Mucosa of rectum (tissue), 2 donors: ENCODE data around the gene CAGE1.

Experiments
- H3K27ac ChIP-seq, 2 donors: one replicate each; pipeline ENCODE4 v1.7.0; 2013; ENCODE audit warnings: inconsistent platforms in 2 of 2, low read depth in 2 of 2, low read length in 2 of 2
- H3K27me3 ChIP-seq, 2 donors: one replicate each; pipeline ENCODE4 v1.7.0; 2013; ENCODE audit warnings: low read length in 2 of 2; ENCODE audit not compliant: control insufficient read depth in 2 of 2, insufficient read depth in 2 of 2
- H3K36me3 ChIP-seq, 2 donors: one replicate each; pipeline ENCODE4 v1.7.0; 2013; ENCODE audit warnings: low read length in 2 of 2; ENCODE audit not compliant: control insufficient read depth in 2 of 2, insufficient read depth in 2 of 2
- H3K4me1 ChIP-seq, 2 donors: one replicate each; pipeline ENCODE4 v1.7.0; 2013; ENCODE audit warnings: low read length in 2 of 2, mild to moderate bottlenecking in 1 of 2; ENCODE audit not compliant: control insufficient read depth in 2 of 2, insufficient read depth in 2 of 2
- H3K4me3 ChIP-seq, 2 donors: one replicate each; pipeline ENCODE4 v1.7.0; 2013; ENCODE audit warnings: low read length in 2 of 2
- H3K9ac ChIP-seq, 2 donors: one replicate each; pipeline ENCODE4 v1.7.0; 2013; ENCODE audit warnings: low read length in 2 of 2, low read depth in 1 of 2, mild to moderate bottlenecking in 1 of 2
- H3K9me3 ChIP-seq, 2 donors: one replicate each; pipeline ENCODE4 v1.7.0; 2013; ENCODE audit warnings: low read length in 2 of 2; ENCODE audit not compliant: control insufficient read depth in 2 of 2
- donor health status: healthy.
- donor health status: Normal muscosa, but diverticular disease.

The CAGE1 gene

DNA sequence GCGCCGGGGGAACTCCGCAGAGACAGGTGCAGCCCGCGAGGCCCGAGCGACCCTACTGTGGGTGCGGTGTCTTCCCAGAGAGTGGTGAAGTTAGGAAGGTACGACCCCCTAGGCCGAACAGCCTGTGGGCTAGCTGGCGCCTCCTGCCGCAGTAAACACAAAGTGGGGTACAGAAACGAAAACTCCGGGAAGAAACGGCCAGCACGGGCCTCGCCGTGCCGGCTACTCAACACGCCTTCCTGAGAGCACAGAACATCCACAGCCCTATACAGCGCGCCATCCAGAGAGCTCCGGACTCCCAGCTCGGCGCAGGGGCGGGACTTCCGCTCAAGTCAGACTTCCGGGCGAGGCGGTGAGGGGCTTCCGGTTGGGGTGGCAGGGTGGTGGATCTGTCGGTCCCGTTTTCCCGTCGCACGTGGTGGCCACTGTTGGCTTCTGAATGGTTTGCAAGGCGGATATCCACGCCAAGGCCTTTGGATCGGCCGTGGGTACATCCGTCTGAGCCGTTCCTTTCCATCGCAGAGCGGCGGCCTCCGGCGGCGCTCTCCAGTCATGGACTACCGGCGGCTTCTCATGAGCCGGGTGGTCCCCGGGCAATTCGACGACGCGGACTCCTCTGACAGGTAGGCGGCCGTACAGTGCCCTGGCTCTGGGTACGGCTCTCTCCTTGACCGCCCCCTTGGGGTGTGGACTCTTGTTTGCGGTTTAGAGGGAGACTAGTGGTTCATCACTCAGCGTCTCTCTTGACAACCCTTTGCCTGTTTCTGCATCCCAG is at the start of gene CAGE1, which contains the start of gene RIOK1:
Gene CAGE1, minus strand, starts transcription at position 292 of the 775 bp plus-strand sequence. CDS start 2,569 bp downstream, outside the sequence.
Gene RIOK1, plus strand, starts transcription at position 358 of the 775 bp plus-strand sequence. Its CDS starts 195 bp downstream, at position 553.
- H3K9ac ChIP-seq: peak within 1 kb of the TSS; percentile 87 to 97
- H3K9me3 ChIP-seq: no peaks in the 10 kb centered on the region
- peak within 1 kb of the TSS; percentile 96 to 97 for H3K4me3 ChIP-seq
- peak within 1 kb of the TSS; percentile 97 to 99 for H3K27ac ChIP-seq
- H3K27me3 ChIP-seq: no peaks in the 10 kb centered on the region
- peaks cover 4 to 12% of the 10 kb centered on the region in 2 donors for H3K36me3 ChIP-seq
- H3K4me1 ChIP-seq: peaks cover 11 to 18% of the 10 kb centered on the region in 2 donors

DNA sequence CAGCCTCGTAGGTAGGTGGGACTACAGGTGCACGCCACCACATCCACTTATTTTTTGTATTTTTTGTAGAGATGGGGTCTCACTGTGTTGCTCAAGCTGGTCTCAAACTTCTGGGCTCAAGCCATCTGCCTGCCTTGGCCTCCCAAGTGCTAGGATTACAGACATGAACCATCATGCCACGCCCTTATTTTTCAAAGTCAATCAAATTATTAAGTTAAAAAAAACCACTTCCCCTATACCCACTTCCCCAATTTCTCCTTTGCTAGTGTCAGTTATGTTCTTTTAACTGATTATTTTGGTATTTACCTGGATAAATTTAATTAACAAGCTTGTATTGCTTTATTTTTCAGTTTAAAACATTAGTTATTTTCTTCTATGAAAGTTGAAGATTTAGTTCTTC is 49.7 kb upstream of the CAGE1 start:
- H3K27me3 ChIP-seq: no peaks in the 10 kb centered on the region
- no peak overlapping the region for H3K9ac ChIP-seq
- H3K4me3 ChIP-seq: no peak overlapping the region
- H3K4me1 ChIP-seq: no peaks in the 10 kb centered on the region
- no peak overlapping the region for H3K27ac ChIP-seq
- H3K9me3 ChIP-seq: no peaks in the 10 kb centered on the region
- H3K36me3 ChIP-seq: no peaks in the 10 kb centered on the region

DNA sequence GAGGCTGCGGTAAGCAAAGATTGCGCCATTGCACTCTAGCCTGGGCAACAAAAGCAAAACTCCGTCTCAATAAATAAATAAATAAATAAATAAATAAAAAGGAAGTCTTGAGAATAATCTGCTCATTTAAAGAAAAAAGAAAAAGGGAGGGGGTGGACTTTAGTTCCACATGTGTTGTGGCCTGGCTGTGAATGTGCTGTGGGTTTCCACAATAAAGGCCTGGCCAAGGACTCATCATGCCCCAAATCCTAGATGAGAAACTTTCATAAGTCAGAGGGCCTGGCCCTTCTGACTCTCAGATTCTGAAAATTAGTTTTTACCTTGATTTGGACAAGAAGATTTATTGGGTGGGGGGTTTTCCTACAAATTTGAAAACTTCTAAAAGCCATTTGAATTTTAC is 48.5 kb upstream of the CAGE1 start:
- Histone ChIP-seq H3K36me3 (no peaks in the 10 kb centered on the region), H3K9me3 (no peaks in the 10 kb centered on the region), H3K27ac (no peak overlapping the region), H3K27me3 (no peaks in the 10 kb centered on the region), H3K4me1 (no peaks in the 10 kb centered on the region), H3K4me3 (no peak overlapping the region), H3K9ac (no peak overlapping the region)

- Histone ChIP-seq H3K4me3 (no peak overlapping the region), H3K9me3 (no peaks in the 10 kb centered on the region), H3K27ac (no peak overlapping the region), H3K9ac (no peak overlapping the region), H3K4me1 (no peaks in the 10 kb centered on the region), H3K27me3 (no peaks in the 10 kb centered on the region), H3K36me3 (no peaks in the 10 kb centered on the region)
Observed at GRCh38 chr6:7434672-7435071, 45.1 kb upstream of the CAGE1 start.

DNA sequence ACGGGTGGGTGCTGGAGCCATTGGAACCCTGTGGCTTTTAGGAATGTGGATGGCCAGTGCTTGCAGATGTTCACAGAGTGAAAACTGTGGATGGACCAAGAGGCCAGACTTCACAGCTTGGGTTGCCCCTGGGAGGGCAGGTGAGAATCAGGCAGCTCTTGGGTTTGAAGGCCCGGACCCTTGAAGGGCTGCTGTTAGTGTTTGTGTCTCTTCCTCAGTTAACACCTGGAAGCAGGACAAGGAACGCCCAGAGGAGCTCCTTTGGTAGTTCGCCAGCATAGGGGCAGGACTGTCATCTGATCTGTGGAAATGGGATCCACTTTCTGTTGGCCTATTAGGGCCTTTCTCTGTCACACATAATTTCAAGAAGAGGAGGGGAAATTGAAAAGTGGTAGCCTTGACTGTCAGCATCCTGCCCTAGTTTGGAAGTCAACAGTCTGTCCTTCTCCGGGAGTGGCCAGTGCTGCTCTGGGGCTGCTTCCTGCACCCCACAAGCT is 43.6 kb upstream of the CAGE1 start:
- no peak overlapping the region for H3K27ac ChIP-seq
- H3K4me1 ChIP-seq: no peaks in the 10 kb centered on the region
- no peak overlapping the region for H3K4me3 ChIP-seq
- no peak overlapping the region for H3K9ac ChIP-seq
- H3K27me3 ChIP-seq: no peaks in the 10 kb centered on the region
- no peaks in the 10 kb centered on the region for H3K36me3 ChIP-seq
- no peaks in the 10 kb centered on the region for H3K9me3 ChIP-seq

GRCh38 chr6:7432391-7433120 is 43.0 kb upstream of the CAGE1 start:
- Histone ChIP-seq H3K27me3 (no peaks in the 10 kb centered on the region), H3K4me1 (no peaks in the 10 kb centered on the region), H3K27ac (no peak overlapping the region), H3K9me3 (no peaks in the 10 kb centered on the region), H3K9ac (no peak overlapping the region), H3K4me3 (no peak overlapping the region), H3K36me3 (no peaks in the 10 kb centered on the region)

- Histone ChIP-seq H3K9ac (no peak overlapping the region), H3K4me3 (no peak overlapping the region), H3K27me3 (no peaks in the 10 kb centered on the region), H3K27ac (no peak overlapping the region), H3K36me3 (no peaks in the 10 kb centered on the region), H3K9me3 (no peaks in the 10 kb centered on the region), H3K4me1 (no peaks in the 10 kb centered on the region)
Observed at GRCh38 chr6:7431674-7432390, 42.3 kb upstream of the CAGE1 start.

DNA sequence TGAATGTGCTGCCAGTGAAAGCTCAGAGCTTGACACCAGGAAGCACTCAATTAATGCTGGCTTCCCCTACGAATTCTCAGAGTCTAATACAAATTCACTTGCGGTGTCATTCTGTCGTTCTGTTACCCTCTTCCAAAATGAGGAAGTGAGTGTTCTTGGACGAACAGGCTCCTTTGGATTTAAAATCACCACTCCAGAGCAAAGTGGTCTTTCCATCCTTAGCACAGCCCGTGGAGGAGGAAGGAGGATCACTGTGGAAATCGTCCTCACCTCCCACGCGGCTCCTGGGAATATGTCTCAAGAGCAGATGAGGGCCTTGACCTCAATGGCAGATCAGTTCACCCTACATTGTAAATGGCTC is 41.8 kb upstream of the CAGE1 start:
- Histone ChIP-seq H3K4me3 (no peak overlapping the region), H3K4me1 (no peaks in the 10 kb centered on the region), H3K9me3 (no peaks in the 10 kb centered on the region), H3K36me3 (no peaks in the 10 kb centered on the region), H3K27ac (no peak overlapping the region), H3K9ac (no peak overlapping the region), H3K27me3 (no peaks in the 10 kb centered on the region)

- Histone ChIP-seq H3K36me3 (no peaks in the 10 kb centered on the region), H3K4me3 (peak overlapping the region in 1 of 2 donors; percentile 33), H3K27ac (peak overlapping the region in 1 of 2 donors; percentile 13), H3K4me1 (no peaks in the 10 kb centered on the region), H3K9me3 (no peaks in the 10 kb centered on the region), H3K9ac (no peak overlapping the region), H3K27me3 (no peaks in the 10 kb centered on the region)
Observed at GRCh38 chr6:7426447-7427169, 37.1 kb upstream of the CAGE1 start.
